Inferior parietal cortex (tissue), 1 donor: Measurements from ENCODE around the gene C20orf173.

Source experiments
- DNase-seq: peaks from one replicate; pipeline ENCODE4 v3.0.0-alpha.2; 2016; ENCODE audit errors: extremely low spot score

Gene C20orf173

DNA sequence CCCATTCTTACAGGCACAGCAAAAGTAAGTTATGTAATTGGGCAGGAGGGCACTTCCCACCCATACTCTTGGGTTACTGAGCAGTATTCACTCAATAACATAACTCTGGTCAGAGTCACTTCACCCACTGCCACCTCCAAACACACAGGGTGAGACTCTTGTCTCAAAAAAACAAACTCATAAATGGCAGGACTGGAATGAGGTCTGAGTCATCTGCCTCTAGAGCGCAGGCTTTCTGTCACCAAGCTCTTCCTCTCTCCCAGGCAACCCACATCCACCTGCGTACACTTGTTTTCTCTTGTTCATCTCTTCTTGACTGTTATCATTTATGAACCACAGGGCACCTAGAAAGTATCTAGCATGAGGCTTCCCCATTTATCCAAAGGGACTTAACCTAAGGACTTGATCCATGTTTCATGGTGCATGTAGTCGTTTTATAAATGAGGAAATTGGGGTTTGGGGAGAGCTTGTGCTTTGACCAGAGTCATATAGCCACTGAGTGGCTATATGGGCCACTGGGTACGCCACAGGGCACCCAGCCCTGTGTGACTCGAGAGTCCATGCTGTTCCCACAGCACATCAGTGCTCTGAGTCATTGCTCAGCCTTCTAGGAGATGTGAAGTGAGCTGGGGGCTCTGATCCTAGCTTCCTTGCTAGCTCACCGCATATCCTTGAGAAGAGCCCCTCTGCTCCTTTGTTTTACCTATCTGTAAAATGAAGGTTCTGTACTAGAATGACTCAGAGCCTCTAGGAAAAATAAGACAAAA lies 22.4 kb downstream of the C20orf173 start:
- DNase-seq = no peak

GRCh38 chr20:35506179-35506578 lies 23.3 kb downstream of the C20orf173 start:
- DNase-seq = no peak

DNA sequence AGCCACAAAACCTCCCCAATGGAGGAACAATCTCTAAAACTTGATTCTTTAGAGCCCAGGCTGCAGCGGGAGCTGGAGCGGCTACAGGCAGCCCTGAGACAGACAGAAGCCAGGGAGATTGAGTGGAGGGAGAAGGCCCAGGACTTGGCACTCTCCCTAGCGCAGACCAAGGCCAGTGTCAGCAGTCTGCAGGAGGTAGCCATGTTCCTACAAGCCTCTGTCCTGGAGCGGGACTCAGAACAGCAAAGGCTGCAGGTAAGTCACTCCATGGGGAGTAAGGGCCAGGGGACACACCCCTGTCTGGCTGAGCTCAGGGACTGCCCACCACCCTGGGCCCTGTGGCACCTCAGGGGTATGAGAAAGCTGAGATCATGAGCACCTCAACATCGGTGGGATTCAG lies 24.7 kb downstream of the C20orf173 start:
- no peak for DNase-seq

- no peak for DNase-seq
These were observed 25.5 kb downstream of the C20orf173 start for GRCh38 chr20:35503841-35504561.

- no peak for DNase-seq
These were observed 26.2 kb downstream of the C20orf173 start for GRCh38 chr20:35503281-35503680.

DNA sequence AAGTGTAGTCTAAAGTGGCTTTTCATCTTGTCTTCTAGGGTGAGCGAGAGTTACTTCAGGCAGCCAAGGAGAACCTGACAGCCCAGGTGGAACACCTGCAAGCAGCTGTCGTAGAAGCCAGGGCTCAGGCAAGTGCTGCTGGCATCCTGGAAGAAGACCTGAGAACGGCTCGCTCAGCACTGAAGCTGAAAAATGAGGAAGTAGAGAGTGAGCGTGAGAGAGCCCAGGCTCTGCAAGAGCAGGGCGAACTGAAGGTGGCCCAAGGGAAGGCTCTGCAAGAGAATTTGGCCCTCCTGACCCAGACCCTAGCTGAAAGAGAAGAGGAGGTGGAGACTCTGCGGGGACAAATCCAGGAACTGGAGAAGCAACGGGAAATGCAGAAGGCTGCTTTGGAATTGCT lies 27.1 kb downstream of the C20orf173 start:
- no peak for DNase-seq

GRCh38 chr20:35499271-35499670 lies 30.2 kb downstream of the C20orf173 start:
- DNase-seq = no peak

DNA sequence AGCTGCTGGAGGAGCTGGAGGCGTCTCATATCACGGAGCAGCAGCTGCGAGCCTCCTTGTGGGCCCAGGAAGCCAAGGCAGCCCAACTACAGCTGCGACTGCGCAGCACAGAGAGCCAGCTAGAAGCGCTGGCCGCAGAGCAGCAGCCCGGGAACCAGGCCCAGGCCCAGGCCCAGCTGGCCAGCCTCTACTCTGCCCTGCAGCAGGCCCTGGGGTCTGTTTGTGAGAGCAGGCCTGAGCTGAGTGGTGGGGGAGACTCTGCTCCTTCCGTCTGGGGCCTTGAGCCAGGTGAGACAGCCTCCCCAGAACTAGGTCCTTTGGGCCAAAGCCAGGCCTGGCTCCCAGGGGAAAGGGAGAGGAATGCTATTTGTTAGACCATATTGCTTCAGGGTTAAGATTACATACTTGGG lies 31.7 kb downstream of the C20orf173 start:
- DNase-seq = peak; percentile 28

- DNase-seq = no peak
These were observed 32.1 kb downstream of the C20orf173 start for GRCh38 chr20:35497320-35497719.

DNA sequence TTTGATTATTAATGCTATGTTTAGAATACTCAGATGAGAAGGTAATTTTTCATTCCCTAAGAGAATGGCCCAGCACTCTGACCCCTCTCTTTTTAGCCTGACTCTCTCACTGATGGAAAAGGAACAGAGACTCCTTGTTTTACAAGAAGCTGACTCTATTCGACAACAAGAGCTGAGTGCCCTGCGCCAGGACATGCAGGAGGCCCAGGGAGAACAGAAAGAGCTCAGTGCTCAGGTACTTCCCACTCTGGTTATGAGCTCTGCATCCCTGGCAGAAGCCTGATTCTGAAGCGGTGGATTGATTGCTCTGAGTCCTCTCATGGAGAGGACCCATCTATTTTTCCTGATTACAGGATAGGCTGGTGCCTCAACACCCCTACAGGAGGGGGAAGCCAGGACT lies 33.0 kb downstream of the C20orf173 start:
- DNase-seq = no peak

GRCh38 chr20:35492352-35492751 lies 37.1 kb downstream of the C20orf173 start:
- DNase-seq = no peak

DNA sequence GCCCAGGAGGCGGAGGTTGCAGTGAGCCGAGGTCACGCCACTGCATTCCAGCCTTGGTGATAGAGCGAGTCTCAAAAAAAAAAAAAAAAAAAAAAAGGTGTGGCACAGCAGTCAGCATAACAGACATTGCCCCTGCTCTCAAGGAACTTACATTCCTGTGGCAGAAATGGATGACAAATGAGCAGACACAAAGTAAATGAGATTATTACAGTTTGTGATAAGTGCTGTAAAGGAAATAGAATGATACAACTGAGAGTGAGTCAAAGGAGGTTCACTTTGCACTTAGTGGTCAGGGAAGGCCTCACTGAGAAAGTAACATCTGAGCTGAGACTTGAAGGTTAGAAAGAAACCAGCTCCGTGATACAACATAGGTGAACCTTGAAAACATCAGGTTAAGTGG lies 37.6 kb downstream of the C20orf173 start:
- no peak for DNase-seq

- no peak for DNase-seq
These were observed 38.7 kb downstream of the C20orf173 start for GRCh38 chr20:35490736-35491181.

DNA sequence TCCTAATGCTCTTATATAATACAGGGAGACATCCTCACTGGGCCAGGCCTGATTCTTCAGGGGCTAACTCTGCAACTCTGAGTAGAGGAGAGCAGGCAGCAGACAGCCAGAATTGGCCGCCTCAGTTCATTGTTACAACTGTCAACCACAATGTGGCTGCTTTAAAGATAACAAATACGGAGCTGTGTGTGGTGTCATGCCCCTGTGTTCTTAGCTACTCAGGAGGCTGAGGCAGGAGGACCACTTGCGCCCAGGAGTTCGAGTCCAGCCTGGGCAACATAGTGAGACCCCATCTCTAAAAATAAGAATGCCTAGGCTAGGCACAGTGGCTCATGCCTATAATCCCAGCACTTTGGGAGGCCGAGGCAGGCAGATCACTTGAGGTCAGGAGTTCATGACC lies 39.7 kb downstream of the C20orf173 start:
- DNase-seq = no peak

DNA sequence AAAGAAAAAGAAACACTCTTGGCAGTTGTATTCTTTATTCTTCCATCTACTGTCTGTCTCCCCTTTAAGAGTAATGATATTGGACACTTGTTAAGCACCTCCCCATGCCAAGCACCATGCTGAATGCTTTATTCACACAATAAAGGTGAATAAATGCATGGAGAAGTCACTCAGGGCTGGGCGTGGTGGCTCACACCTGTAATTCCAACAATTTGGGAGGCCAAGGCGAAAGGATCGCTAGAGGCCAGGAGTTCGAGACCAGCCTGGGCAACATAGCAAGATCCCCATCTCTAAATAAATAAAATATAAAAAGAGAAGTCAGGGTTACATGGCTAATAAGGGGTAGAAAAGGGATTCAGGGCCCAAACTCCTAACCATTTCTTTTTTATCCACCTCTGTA lies 42.0 kb downstream of the C20orf173 start:
- no peak for DNase-seq

- DNase-seq = no peak
These were observed 49.7 kb downstream of the C20orf173 start for GRCh38 chr20:35479798-35480197.

DNA sequence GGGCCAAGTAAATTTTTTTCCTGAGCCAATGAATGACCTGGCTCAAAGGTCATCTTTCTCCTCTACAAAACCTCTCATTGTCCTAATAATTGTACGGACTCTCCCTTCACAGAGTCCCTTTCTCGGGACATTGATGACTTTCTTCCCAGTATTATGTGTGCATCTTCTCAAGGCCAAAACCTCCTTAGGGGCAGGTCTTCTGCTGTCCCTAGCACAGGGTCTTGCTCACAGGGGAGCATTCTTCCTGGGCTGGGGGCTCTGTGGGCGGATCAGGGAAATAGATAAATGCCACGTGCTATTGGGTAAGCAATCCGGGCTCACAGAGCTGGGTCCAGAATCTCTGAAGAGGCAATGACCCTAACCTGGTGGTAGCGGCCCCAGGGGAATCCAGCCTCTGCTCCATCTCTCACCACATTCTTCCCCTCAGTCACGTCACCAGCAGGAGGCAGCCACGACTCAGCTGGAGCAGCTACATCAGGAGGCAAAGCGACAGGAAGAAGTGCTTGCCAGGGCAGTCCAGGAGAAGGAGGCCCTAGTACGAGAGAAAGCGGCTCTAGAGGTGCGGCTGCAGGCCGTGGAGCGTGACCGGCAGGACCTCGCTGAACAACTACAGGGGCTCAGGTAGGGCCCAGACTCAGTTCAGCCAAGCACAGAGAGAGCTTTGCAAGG lies 50.5 kb downstream of the C20orf173 start:
- DNase-seq = no peak
